ENCODE measurements around the gene STX16.

The STX16 gene

GRCh38 chr20:58710481-58711265, 59.6 kb downstream of the STX16 start:
- no peak overlapping the region for H3K27ac ChIP-seq
- TF ChIP-seq ZFX (IDR thresholded peaks at IDR 0.05; ENCODE audit: borderline replicate concordance) (no peak), CTCF (IDR thresholded peaks at IDR 0.05) (no peak)

- TF ChIP-seq CTCF (IDR thresholded peaks at IDR 0.05) = no peak
- TF ChIP-seq ZFX (IDR thresholded peaks at IDR 0.05; ENCODE audit: borderline replicate concordance) = no peak
- H3K27ac ChIP-seq = no peak overlapping the region
Observed at GRCh38 chr20:58711266-58712051, 60.4 kb downstream of the STX16 start.

GRCh38 chr20:58712151-58712791, 61.2 kb downstream of the STX16 start:
- no peak for TF ChIP-seq CTCF (IDR thresholded peaks at IDR 0.05)
- no peak for TF ChIP-seq ZFX (IDR thresholded peaks at IDR 0.05; ENCODE audit: borderline replicate concordance)
- no peak overlapping the region for H3K27ac ChIP-seq

- TF ChIP-seq ZFX (IDR thresholded peaks at IDR 0.05; ENCODE audit: borderline replicate concordance) (no peak), CTCF (IDR thresholded peaks at IDR 0.05) (no peak)
Observed at GRCh38 chr20:58712806-58713731, 62.0 kb downstream of the STX16 start.

GRCh38 chr20:58713801-58714339, 62.8 kb downstream of the STX16 start:
- H3K27ac ChIP-seq = no peak overlapping the region
- no peak for TF ChIP-seq CTCF (IDR thresholded peaks at IDR 0.05)
- no peak for TF ChIP-seq ZFX (IDR thresholded peaks at IDR 0.05; ENCODE audit: borderline replicate concordance)

More at GRCh38 chr20:58712806-58713731, 62.0 kb downstream of the STX16 start:
- no peak overlapping the region for H3K27ac ChIP-seq

- no peak overlapping the region for H3K27ac ChIP-seq
- TF ChIP-seq ZFX (IDR thresholded peaks at IDR 0.05; ENCODE audit: borderline replicate concordance) = no peak
- no peak for TF ChIP-seq CTCF (IDR thresholded peaks at IDR 0.05)
Observed at GRCh38 chr20:58714340-58714922, 63.3 kb downstream of the STX16 start.

Data from 22Rv1 (cell line).